ENCODE results near the gene ZFP92.

The ZFP92 gene

GRCh38 chrX:153409414-153410101 is 1.7 kb upstream of the ZFP92 start:
- no peak for DNase-seq

- DNase-seq, result no peak
These were observed 899 bp upstream of the ZFP92 start for GRCh38 chrX:153410373-153410772.

GRCh38 chrX:153410888-153411254 is 401 bp upstream of the ZFP92 start:
- no peak for DNase-seq

DNA sequence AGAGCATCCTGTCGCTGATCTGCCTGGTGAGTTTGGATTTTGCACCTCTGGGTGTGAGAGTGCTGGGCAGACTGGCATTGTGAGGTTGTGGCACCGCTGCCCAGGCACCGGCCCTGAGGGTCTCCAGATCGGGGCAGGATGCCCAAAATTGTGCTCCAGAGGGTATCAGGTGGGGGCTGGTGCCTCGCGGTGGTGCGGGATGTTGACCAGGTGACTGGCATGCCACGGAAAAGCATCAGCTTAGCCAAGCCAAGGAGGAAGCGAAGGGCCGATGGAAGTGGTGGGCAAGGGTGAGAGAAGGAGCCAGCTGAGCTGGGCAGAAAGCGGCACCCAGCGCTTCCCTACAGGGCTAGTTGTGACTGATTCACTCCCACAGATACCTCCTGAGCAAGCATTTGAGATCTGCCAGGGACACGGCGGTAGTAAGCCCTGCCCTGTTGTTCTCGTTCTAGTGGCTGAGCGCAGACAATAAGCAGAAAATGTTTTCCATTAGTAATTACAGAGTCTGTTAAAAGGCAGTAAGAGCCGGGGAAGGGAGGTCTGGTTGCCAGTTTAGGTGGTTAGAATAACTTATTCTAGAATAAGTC is 809 bp downstream of the ZFP92 start:
- DNase-seq, result peak; percentile 44

GRCh38 chrX:153412746-153413720 is 1.8 kb downstream of the ZFP92 start:
- peak; percentile 40 for DNase-seq

- DNase-seq, result no peak
These were observed 2.5 kb downstream of the ZFP92 start for GRCh38 chrX:153413731-153414130.

DNA sequence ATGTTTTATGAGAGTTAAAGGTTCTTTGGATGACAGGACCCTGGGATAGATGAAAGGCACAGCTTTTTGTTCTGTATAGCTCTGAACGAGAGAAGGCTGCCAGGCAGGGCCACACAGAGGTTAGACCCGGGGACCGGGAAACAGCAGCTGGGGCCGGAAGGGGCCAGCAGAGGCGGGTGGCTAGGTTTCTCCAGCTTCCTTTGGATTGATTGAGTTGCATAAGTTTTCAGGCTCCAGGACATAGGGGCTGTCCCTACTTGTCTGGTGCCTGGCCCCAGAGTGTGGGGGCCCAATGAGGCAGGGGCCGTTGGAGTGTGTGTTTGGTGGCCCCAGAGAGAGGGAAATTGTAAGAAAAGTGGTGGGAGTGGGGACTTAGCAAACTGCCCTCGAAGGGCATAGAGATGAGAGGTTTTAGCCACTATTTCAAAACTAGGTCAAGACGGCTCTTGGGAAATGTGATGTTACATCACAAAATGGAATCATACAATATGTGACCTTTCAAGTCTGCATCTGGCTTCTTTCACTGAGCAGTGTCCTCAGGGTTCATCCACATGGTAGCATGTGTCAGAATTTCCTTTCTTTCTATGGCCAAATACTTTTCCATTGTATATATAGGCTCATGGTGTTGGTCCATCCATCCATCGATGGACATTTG is 3.7 kb downstream of the ZFP92 start:
- DNase-seq, result no peak

GRCh38 chrX:153416781-153417450 is 5.6 kb downstream of the ZFP92 start:
- peak; percentile 52 for DNase-seq

DNA sequence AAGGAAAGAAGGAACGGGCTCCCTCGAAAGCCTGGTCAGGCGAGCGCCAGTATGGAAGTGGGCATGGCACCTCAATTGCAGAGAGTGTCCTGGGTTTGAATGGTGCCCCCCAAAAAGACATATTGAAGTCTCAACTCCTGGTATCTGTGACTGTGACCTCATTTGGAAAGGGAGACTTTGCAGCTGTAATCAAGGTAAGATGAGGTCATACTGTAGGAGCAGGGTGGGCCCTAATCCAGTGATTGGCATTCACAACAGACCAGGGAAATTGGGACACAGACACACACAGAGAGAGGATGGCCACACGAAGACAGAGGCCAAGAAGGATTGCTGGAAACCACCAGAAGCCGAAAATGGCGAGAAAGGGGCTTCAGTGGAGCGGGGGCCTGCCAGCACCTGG is 6.4 kb downstream of the ZFP92 start:
- no peak for DNase-seq

DNA sequence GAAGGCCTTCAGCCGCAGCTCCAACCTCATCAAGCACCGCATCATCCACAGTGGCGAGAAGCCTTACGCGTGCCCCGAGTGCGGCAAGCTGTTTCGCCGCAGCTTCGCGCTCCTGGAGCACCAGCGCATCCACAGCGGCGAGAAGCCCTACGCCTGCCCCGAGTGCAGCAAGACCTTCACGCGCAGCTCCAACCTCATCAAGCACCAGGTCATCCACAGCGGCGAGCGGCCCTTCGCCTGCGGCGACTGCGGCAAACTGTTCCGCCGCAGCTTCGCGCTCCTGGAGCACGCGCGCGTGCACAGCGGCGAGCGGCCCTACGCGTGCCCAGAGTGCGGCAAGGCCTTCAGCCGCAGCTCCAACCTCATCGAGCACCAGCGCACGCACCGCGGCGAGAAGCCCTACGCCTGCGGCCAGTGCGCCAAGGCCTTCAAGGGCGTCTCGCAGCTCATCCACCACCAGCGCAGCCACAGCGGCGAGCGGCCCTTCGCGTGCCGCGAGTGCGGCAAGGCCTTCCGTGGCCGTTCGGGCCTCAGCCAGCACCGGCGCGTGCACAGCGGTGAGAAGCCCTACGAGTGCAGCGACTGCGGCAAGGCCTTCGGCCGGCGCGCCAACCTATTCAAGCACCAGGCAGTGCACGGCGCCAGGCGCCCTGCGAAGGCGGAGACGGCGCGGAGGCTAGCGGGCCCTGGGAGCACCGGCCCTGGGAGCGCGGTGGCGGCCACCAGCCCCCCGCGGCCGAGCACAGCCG is 9.8 kb downstream of the ZFP92 start:
- DNase-seq, result no peak

GRCh38 chrX:153421856-153422255 is 10.6 kb downstream of the ZFP92 start:
- DNase-seq, result no peak

GRCh38 chrX:153423652-153424051 is 12.4 kb downstream of the ZFP92 start:
- no peak for DNase-seq

DNA sequence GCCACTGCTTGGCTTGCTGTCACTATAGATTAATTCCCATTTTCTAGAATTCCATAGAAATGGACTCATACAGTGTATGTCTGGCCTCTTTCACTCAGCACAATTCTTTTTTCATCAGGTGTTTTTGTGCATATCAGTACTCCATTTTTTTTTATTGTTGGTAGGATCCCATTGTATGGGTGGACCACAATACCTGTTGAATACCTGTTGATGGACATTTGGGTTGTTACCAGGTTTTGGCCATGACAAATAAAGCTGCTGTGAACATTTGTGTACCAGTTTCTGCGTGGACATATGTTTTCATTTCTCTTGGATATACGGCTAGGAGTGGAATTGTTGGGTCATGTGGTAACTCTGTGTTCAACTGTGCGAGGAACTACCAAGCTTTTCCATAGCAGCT is 14.9 kb downstream of the ZFP92 start:
- no peak for DNase-seq

- no peak for DNase-seq
These were observed 19.5 kb downstream of the ZFP92 start for GRCh38 chrX:153430796-153431195.

- DNase-seq, result no peak
These were observed 21.9 kb downstream of the ZFP92 start for GRCh38 chrX:153433161-153433680.

DNA sequence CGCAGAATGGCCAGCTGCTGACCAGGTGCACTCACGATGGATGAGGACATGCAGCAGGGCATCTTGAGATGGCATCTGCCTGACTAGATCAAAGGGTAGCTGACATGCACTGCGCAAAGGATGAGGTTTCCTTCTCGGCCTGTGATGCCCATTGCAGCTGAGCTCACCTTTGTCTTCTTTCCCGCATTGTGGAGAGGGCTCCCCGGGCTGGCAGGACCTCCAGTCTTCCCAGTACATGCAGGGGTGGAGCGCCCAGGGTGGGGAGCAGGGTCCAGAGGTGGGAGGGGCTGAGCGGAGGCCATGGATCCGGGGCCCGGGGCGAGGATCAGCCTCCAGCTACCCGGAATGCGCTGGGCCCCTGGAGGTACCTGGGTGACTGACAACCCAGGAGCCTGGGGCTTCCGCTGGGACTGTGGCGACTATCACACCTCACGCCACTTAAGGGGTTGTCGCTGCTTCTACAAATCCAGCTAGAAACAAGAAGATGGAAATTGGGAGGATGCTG is 22.6 kb downstream of the ZFP92 start:
- no peak for DNase-seq

GRCh38 chrX:153434801-153435200 is 23.5 kb downstream of the ZFP92 start:
- DNase-seq, result no peak

- no peak for DNase-seq
These were observed 24.6 kb downstream of the ZFP92 start for GRCh38 chrX:153435845-153436244.

- no peak for DNase-seq
These were observed 27.3 kb downstream of the ZFP92 start for GRCh38 chrX:153438532-153438931.

- no peak for DNase-seq
These were observed 28.7 kb downstream of the ZFP92 start for GRCh38 chrX:153439977-153440376.

- DNase-seq, result no peak
These were observed 29.4 kb downstream of the ZFP92 start for GRCh38 chrX:153440556-153441135.

Measured in NCI-H2107 (cell line).